ENCODE results near the gene PTPRO. TPM values are rescaled to one million over a fixed set of nuclear protein-coding genes. Genes with fewer than 3 reads are reported as not detected.
A peak's percentile ranks its signal among the peaks of the same experiment; 100 is the strongest.

PTPRO gene
- total RNA-seq, 6 experiments from 2014 or later = 0.07 to 0.19 (median 0.09) TPM; not detected in 1

DNA sequence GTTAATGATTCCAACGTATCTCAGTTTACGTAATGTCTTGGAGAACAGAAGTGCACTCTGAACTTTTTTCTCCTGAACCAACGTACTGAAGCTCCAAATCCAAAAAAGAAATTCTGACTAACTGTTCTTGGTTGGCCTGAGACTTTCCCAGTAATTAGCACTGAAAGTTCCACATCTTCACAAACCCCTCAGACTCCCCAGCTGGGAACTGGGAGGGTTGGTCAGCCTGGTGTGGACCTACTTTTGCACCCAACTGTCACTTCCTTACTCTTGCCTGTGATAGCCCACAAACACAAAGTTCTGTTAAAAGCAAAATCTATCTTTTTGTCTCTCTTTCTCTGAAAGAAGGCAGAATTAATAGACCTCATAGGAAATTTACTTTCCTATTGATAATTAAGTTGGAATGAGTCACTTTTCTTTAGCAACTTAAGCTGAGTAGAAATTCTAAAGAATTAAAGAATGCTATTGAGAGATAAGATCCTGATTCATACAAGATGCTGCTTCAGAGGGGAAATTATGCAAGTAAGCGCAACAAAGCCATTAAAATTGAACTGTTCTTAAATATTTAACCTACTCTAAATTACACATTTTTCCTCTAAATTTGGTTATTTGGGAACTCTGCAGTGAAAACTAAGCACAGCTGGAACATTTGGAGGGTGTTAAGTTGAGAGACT is 311.8 kb downstream of the PTPRO start:
- peaks cover 23% of the 10 kb centered on the region for H3K36me3 Mint-ChIP-seq (ENCODE audit: low read depth)
- no peaks in the 10 kb centered on the region for H3K9me3 Mint-ChIP-seq
- no peaks in the 10 kb centered on the region for H3K27me3 Mint-ChIP-seq (ENCODE audit: insufficient read depth)
- peak overlapping the region; percentile 66 for H3K4me3 Mint-ChIP-seq
- peaks cover 91% of the 10 kb centered on the region for H3K4me1 Mint-ChIP-seq (ENCODE audit: low read depth)
- TF ChIP-seq, protein P1, sequence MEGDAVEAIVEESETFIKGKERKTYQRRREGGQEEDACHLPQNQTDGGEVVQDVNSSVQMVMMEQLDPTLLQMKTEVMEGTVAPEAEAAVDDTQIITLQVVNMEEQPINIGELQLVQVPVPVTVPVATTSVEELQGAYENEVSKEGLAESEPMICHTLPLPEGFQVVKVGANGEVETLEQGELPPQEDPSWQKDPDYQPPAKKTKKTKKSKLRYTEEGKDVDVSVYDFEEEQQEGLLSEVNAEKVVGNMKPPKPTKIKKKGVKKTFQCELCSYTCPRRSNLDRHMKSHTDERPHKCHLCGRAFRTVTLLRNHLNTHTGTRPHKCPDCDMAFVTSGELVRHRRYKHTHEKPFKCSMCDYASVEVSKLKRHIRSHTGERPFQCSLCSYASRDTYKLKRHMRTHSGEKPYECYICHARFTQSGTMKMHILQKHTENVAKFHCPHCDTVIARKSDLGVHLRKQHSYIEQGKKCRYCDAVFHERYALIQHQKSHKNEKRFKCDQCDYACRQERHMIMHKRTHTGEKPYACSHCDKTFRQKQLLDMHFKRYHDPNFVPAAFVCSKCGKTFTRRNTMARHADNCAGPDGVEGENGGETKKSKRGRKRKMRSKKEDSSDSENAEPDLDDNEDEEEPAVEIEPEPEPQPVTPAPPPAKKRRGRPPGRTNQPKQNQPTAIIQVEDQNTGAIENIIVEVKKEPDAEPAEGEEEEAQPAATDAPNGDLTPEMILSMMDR (IDR thresholded peaks at IDR 0.05) = no peak
- H3K27ac Mint-ChIP-seq = peak overlapping the region; percentile 75
- peak; percentile 43 for DNase-seq

- no peak for DNase-seq
- TF ChIP-seq, protein P1 (IDR thresholded peaks at IDR 0.05) = no peak
- Mint-ChIP-seq H3K4me3 (peak overlapping the region; percentile 46), H3K9me3 (no peaks in the 10 kb centered on the region), H3K4me1 (ENCODE audit: low read depth) (peaks cover 70% of the 10 kb centered on the region), H3K27me3 (ENCODE audit: insufficient read depth) (peaks cover 2% of the 10 kb centered on the region), H3K27ac (peak overlapping the region; percentile 85), H3K36me3 (ENCODE audit: low read depth) (peaks cover 34% of the 10 kb centered on the region)
Measured at GRCh38 chr12:15636060-15636890, 314.0 kb downstream of the PTPRO start.

DNA sequence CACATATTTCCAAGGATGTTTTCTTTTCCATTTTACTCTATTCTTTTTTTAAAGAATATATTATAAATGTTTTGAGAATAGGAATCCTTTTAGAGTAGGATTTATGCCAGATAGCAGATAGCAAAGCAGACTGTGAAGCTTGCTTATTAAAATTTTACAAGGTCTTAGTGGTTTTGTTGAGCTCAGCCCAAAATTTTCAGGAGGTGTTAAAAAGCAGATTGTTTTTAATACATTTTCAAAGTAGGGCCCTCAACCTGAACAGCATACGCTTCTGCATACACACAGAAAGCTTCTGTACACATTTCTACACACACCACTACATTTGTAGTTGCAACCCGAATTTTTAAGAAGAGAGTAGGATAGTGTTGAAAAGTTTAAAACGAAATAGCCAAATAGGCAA is 315.9 kb downstream of the PTPRO start:
- no peaks in the 10 kb centered on the region for H3K9me3 Mint-ChIP-seq
- H3K27me3 Mint-ChIP-seq (ENCODE audit: insufficient read depth) = peaks cover 3% of the 10 kb centered on the region
- H3K36me3 Mint-ChIP-seq (ENCODE audit: low read depth) = peaks cover 37% of the 10 kb centered on the region
- TF ChIP-seq, protein P1 (IDR thresholded peaks at IDR 0.05) = no peak
- DNase-seq = no peak
- H3K4me3 Mint-ChIP-seq = no peak overlapping the region; the same call in 1 of the 2 replicates
- H3K27ac Mint-ChIP-seq = no peak overlapping the region; the same call in 1 of the 2 replicates
- H3K4me1 Mint-ChIP-seq (ENCODE audit: low read depth) = peaks cover 53% of the 10 kb centered on the region

DNA sequence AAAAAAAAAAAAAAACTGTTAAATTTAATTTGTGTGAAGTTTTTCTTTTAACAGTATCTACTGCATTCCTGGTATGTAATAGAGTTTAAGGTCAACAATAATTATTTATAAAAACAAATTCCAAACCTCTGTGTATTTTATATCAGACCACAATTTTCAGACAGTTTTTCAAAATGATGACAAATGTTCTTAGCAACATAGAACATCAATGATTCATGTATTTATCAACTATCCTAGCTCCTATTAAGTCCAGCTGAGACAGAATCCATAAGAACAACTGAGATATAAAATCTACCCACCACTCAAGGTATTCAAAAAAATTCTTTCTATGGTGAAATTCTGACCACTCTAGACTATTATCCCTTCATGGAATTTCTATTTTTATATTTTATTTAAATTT is 322.4 kb downstream of the PTPRO start:
- H3K27me3 Mint-ChIP-seq (ENCODE audit: insufficient read depth) = peaks cover 3% of the 10 kb centered on the region
- H3K4me1 Mint-ChIP-seq (ENCODE audit: low read depth) = peaks cover 52% of the 10 kb centered on the region
- peaks cover 52% of the 10 kb centered on the region for H3K36me3 Mint-ChIP-seq (ENCODE audit: low read depth)
- no peaks in the 10 kb centered on the region for H3K9me3 Mint-ChIP-seq
- peak overlapping the region; percentile 79 for H3K27ac Mint-ChIP-seq
- H3K4me3 Mint-ChIP-seq = no peak overlapping the region
- DNase-seq = peak; percentile 61
- TF ChIP-seq, protein P1 (IDR thresholded peaks at IDR 0.05) = no peak

- no peaks in the 10 kb centered on the region for H3K9me3 Mint-ChIP-seq
- DNase-seq = no peak
- TF ChIP-seq, protein P1 (IDR thresholded peaks at IDR 0.05) = no peak
- H3K36me3 Mint-ChIP-seq (ENCODE audit: low read depth) = peaks cover 41% of the 10 kb centered on the region
- no peak overlapping the region for H3K4me3 Mint-ChIP-seq
- H3K27me3 Mint-ChIP-seq (ENCODE audit: insufficient read depth) = no peaks in the 10 kb centered on the region
- H3K4me1 Mint-ChIP-seq (ENCODE audit: low read depth) = peaks cover 71% of the 10 kb centered on the region
- H3K27ac Mint-ChIP-seq = no peak overlapping the region; the same call in 1 of the 2 replicates
Measured at GRCh38 chr12:15646581-15646980, 324.3 kb downstream of the PTPRO start.

Other genes with a start within 250 kb of the PTPRO start
- gene RERG, start 101.1 kb upstream of the PTPRO start, total RNA-seq (2021; fragmentation: NEBNext Ultra II Directional; extraction: Animal tissue kit (Norgen Biotek cat#: 25700)) = not detected